GM10266 (cell line): ENCODE data around the gene COG4.
A peak's percentile ranks its signal among the peaks of the same experiment; 100 is the strongest.

Experiments used
- DNase-seq: peaks from one replicate; pipeline ENCODE4 v3.0.0; 2012; ENCODE audit errors: extremely low spot score
- CTCF ChIP-seq: IDR thresholded peaks from 2 replicates; pipeline ENCODE4 v1.5.1; 2012; ENCODE audit warnings: mild to moderate bottlenecking, low read depth; ENCODE audit not compliant: control insufficient read depth, insufficient read depth; ENCODE audit errors: missing control alignments

COG4 gene

GRCh38 chr16:70523076-70523742, at the start of gene COG4:
TSS of gene COG4 (minus strand) at chr16:70523554. CDS start at chr16:70523543, 11 bp downstream.
- peak; percentile 84 for DNase-seq

GRCh38 chr16:70572926-70573270, 49.5 kb upstream of the COG4 start:
- DNase-seq = no peak
- no peak for TF ChIP-seq CTCF

More at GRCh38 chr16:70523076-70523742, at the start of gene COG4:
- no peak for TF ChIP-seq CTCF

- no peak for TF ChIP-seq CTCF
- no peak for DNase-seq
Observed at GRCh38 chr16:70572050-70572925, 48.9 kb upstream of the COG4 start.

GRCh38 chr16:70571623-70572022, 48.3 kb upstream of the COG4 start:
- no peak for DNase-seq
- TF ChIP-seq CTCF = no peak

GRCh38 chr16:70570967-70571570, 47.7 kb upstream of the COG4 start:
- DNase-seq = no peak
- no peak for TF ChIP-seq CTCF

GRCh38 chr16:70569752-70570151, 46.4 kb upstream of the COG4 start:
- no peak for DNase-seq
- no peak for TF ChIP-seq CTCF
